ENCODE results near the gene KRTAP10-8. TPM values are rescaled to one million over a fixed set of nuclear protein-coding genes. Genes with fewer than 3 reads are reported as not detected.
"Not testable (repeated sequence)": the region's sequence is repeated elsewhere in the genome, so short reads cannot be mapped to it uniquely, and the experiment has no call there.

KRTAP10-8 gene
- total and polyA plus RNA-seq, 5 donors: not detected

GRCh38 chr21:44571844-44572782 lies 39.8 kb upstream of the KRTAP10-8 start:
- intact Hi-C loops (cut with DNase I): no loop called here
- 92% methylated on average over 40 of the region's 40 CpGs for WGBS
- Histone ChIP-seq H3K27me3 (ENCODE audit: control insufficient read depth, insufficient read depth) (no peaks in the 10 kb centered on the region), H3K4me3 (ENCODE audit: low read length) (no peak overlapping the region), H3K4me1 (ENCODE audit: control insufficient read depth, insufficient read depth, low read length) (no peaks in the 10 kb centered on the region), H3K9me3 (ENCODE audit: control insufficient read depth, low read length) (no peaks in the 10 kb centered on the region), H3K27ac (ENCODE audit: low read length) (no peak overlapping the region)
- no peak for DNase-seq
- ATAC-seq: no peak

GRCh38 chr21:44572959-44573583 lies 38.8 kb upstream of the KRTAP10-8 start:
- intact Hi-C loops (cut with DNase I): no loop called here
- ATAC-seq (peak in 1 of 2 donors; percentile 38), DNase-seq (no peak)
- no peak overlapping the region for H3K4me3 ChIP-seq (ENCODE audit: low read length)
- no peaks in the 10 kb centered on the region for H3K9me3 ChIP-seq (ENCODE audit: control insufficient read depth, low read length)
- 82% methylated on average over 15 of the region's 15 CpGs for WGBS
- no peak overlapping the region for H3K27ac ChIP-seq (ENCODE audit: low read length)
- H3K4me1 ChIP-seq (ENCODE audit: control insufficient read depth, insufficient read depth, low read length): no peaks in the 10 kb centered on the region
- no peaks in the 10 kb centered on the region for H3K27me3 ChIP-seq (ENCODE audit: control insufficient read depth, insufficient read depth)

- WGBS: 65% methylated on average over 22 of the region's 25 CpGs
- H3K4me1 ChIP-seq (ENCODE audit: control insufficient read depth, insufficient read depth, low read length); intact Hi-C loops (cut with DNase I); H3K4me3 ChIP-seq (ENCODE audit: low read length); ATAC-seq; H3K27ac ChIP-seq (ENCODE audit: low read length); H3K9me3 ChIP-seq (ENCODE audit: control insufficient read depth, low read length); H3K27me3 ChIP-seq (ENCODE audit: control insufficient read depth, insufficient read depth): not testable (repeated sequence)
- peak in 1 of 3 donors; percentile 50 for DNase-seq
Measured at GRCh38 chr21:44573630-44574456, 38.0 kb upstream of the KRTAP10-8 start, which contains the start of gene KRTAP10-4. KRTAP10-4 (plus strand) TSS chr21:44573729; CDS start chr21:44573759, 30 bp downstream.

GRCh38 chr21:44574457-44575306 lies 37.2 kb upstream of the KRTAP10-8 start:
- Histone ChIP-seq H3K27me3 (ENCODE audit: control insufficient read depth, insufficient read depth) (no peaks in the 10 kb centered on the region), H3K4me1 (ENCODE audit: control insufficient read depth, insufficient read depth, low read length) (no peaks in the 10 kb centered on the region), H3K4me3 (ENCODE audit: low read length) (no peak overlapping the region), H3K9me3 (ENCODE audit: control insufficient read depth, low read length) (no peaks in the 10 kb centered on the region), H3K27ac (ENCODE audit: low read length) (no peak overlapping the region)
- WGBS: 38% methylated on average over 21 of the region's 21 CpGs
- DNase-seq (peak in 1 of 3 donors; percentile 31), ATAC-seq (peak in 1 of 2 donors; percentile 36)
- intact Hi-C loops (cut with DNase I): no loop called here

- Histone ChIP-seq H3K4me3 (ENCODE audit: low read length) (no peak overlapping the region), H3K9me3 (ENCODE audit: control insufficient read depth, low read length) (no peaks in the 10 kb centered on the region), H3K27ac (ENCODE audit: low read length) (no peak overlapping the region), H3K27me3 (ENCODE audit: control insufficient read depth, insufficient read depth) (no peaks in the 10 kb centered on the region), H3K4me1 (ENCODE audit: control insufficient read depth, insufficient read depth, low read length) (no peaks in the 10 kb centered on the region)
- DNase-seq (peak in 1 of 3 donors; percentile 25), ATAC-seq (no peak)
- intact Hi-C loops (cut with DNase I): no loop called here
- WGBS: 85% methylated on average over 20 of the region's 20 CpGs
Measured at GRCh38 chr21:44575307-44576024, 36.4 kb upstream of the KRTAP10-8 start.

- Histone ChIP-seq H3K4me1 (ENCODE audit: control insufficient read depth, insufficient read depth, low read length) (no peaks in the 10 kb centered on the region), H3K4me3 (ENCODE audit: low read length) (no peak overlapping the region), H3K27ac (ENCODE audit: low read length) (no peak overlapping the region), H3K9me3 (ENCODE audit: control insufficient read depth, low read length) (no peaks in the 10 kb centered on the region), H3K27me3 (ENCODE audit: control insufficient read depth, insufficient read depth) (no peaks in the 10 kb centered on the region)
- intact Hi-C loops (cut with DNase I): no loop called here
- WGBS: 88% methylated on average over 10 of the region's 10 CpGs
- ATAC-seq: no peak
- DNase-seq: peak in 1 of 3 donors; percentile 33
Measured at GRCh38 chr21:44576025-44576420, 35.9 kb upstream of the KRTAP10-8 start.

GRCh38 chr21:44578371-44579055 lies 33.4 kb upstream of the KRTAP10-8 start:
- intact Hi-C loops (cut with DNase I): no loop called here
- Histone ChIP-seq H3K27me3 (ENCODE audit: control insufficient read depth, insufficient read depth) (no peaks in the 10 kb centered on the region), H3K27ac (ENCODE audit: low read length) (no peak overlapping the region), H3K9me3 (ENCODE audit: control insufficient read depth, low read length) (no peaks in the 10 kb centered on the region), H3K4me1 (ENCODE audit: control insufficient read depth, insufficient read depth, low read length) (no peaks in the 10 kb centered on the region), H3K4me3 (ENCODE audit: low read length) (no peak overlapping the region)
- 91% methylated on average over 17 of the region's 17 CpGs for WGBS
- ATAC-seq (no peak), DNase-seq (peak in 1 of 3 donors; percentile 23)

- Histone ChIP-seq H3K9me3 (ENCODE audit: control insufficient read depth, low read length) (no peaks in the 10 kb centered on the region), H3K4me3 (ENCODE audit: low read length) (no peak overlapping the region), H3K4me1 (ENCODE audit: control insufficient read depth, insufficient read depth, low read length) (no peaks in the 10 kb centered on the region), H3K27ac (ENCODE audit: low read length) (no peak overlapping the region), H3K27me3 (ENCODE audit: control insufficient read depth, insufficient read depth) (no peaks in the 10 kb centered on the region)
- no peak for DNase-seq
- intact Hi-C loops (cut with DNase I): no loop called here
- ATAC-seq: no peak
- 75% methylated on average over 22 of the region's 22 CpGs for WGBS
Measured at GRCh38 chr21:44579056-44579832, 32.6 kb upstream of the KRTAP10-8 start.

- DNase-seq (peak in 1 of 3 donors; percentile 30), ATAC-seq (no peak)
- no peaks in the 10 kb centered on the region for H3K9me3 ChIP-seq (ENCODE audit: control insufficient read depth, low read length)
- no peak overlapping the region for H3K27ac ChIP-seq (ENCODE audit: low read length)
- WGBS: 66% methylated on average over 7 of the region's 7 CpGs
- intact Hi-C loops (cut with DNase I): no loop called here
- H3K4me1 ChIP-seq (ENCODE audit: control insufficient read depth, insufficient read depth, low read length): no peaks in the 10 kb centered on the region
- H3K27me3 ChIP-seq (ENCODE audit: control insufficient read depth, insufficient read depth): no peaks in the 10 kb centered on the region
- H3K4me3 ChIP-seq (ENCODE audit: low read length): no peak overlapping the region
Measured at GRCh38 chr21:44579833-44580144, 32.1 kb upstream of the KRTAP10-8 start.

Measured in right cardiac atrium (tissue), 5 donors.